Spleen (tissue), 11 donors: ENCODE data around the gene NHLH1. TPM values are rescaled to one million over a fixed set of nuclear protein-coding genes. Genes with fewer than 3 reads are reported as not detected.

Experiments used
- DNase-seq: peaks from one replicate; pipeline ENCODE4 v3.0.0-alpha.2; 2020
- H3K27ac ChIP-seq, 8 donors: fragments of 200-600 bp; sonication (generic) in 7 of 8; 1 replicate in 4 of 8; 2 replicates in 4 of 8; pipeline versions ENCODE4 v1.5.0 to v1.8.0; 2016 to 2021; ENCODE audit warnings: inconsistent platforms in 4 of 8, mild to moderate bottlenecking in 4 of 8, moderate library complexity in 1 of 8
- H3K27me3 ChIP-seq, 7 donors: fragments of 200-600 bp; sonication (generic) in 6 of 7; replicated peaks in 1 of 7; 1 replicate in 4 of 7; 2 replicates in 3 of 7; pipeline versions ENCODE4 v1.5.0 to v1.8.0; 2016 to 2021; ENCODE audit warnings: inconsistent platforms in 3 of 7, mild to moderate bottlenecking in 1 of 7
- H3K36me3 ChIP-seq, 6 donors: fragments of 200-600 bp; sonication (generic) in 5 of 6; 1 replicate in 4 of 6; 2 replicates in 2 of 6; pipeline versions ENCODE4 v1.5.0 to v1.8.0; 2016 to 2021; ENCODE audit warnings: inconsistent platforms in 2 of 6
- H3K4me1 ChIP-seq, 6 donors: fragments of 200-600 bp; sonication (generic) in 5 of 6; 1 replicate in 3 of 6; 2 replicates in 3 of 6; pipeline versions ENCODE4 v1.5.0 to v1.8.0; 2016 to 2021; ENCODE audit warnings: inconsistent platforms in 3 of 6
- H3K4me3 ChIP-seq, 8 donors: fragments of 200-600 bp; sonication (generic) in 7 of 8; 1 replicate in 4 of 8; 2 replicates in 4 of 8; pipeline versions ENCODE4 v1.5.0 to v1.8.0; 2016 to 2021; ENCODE audit warnings: inconsistent platforms in 4 of 8, mild to moderate bottlenecking in 4 of 8, moderate library complexity in 2 of 8
- H3K9me3 ChIP-seq, 8 donors: fragments of 200-600 bp; sonication (generic) in 7 of 8; 1 replicate in 4 of 8; 2 replicates in 4 of 8; pipeline versions ENCODE4 v1.5.0 to v1.8.0; 2016 to 2021; ENCODE audit warnings: inconsistent platforms in 4 of 8
- POLR2A ChIP-seq, 3 donors: fragments of 450-650 bp; IDR thresholded peaks; one replicate each; pipeline ENCODE4 v1.5.1; 2017; ENCODE audit warnings: antibody characterized with exemption in 3 of 3, mild to moderate bottlenecking in 1 of 3
- POLR2AphosphoS5 ChIP-seq, 3 donors: sonication (generic); formaldehyde crosslinking; IDR thresholded peaks; one replicate each; pipeline ENCODE4 v1.5.1; 2017; ENCODE audit warnings: antibody characterized with exemption in 3 of 3
- WGBS, 5 donors: extraction: QIAGEN DNeasy Blood & Tissue Kit in 3 of 5; methylation state at CpG; one replicate each; pipeline versions ENCODE4 v1.1.5 to v1.1.7; 2013 to 2018; 5-methylcytosine and 5-hydroxymethylcytosine counted together
- intact Hi-C: fragments of 100-400 bp; cut with DNase I; formaldehyde crosslinking; loops from one replicate; pipeline ENCODE4 v1.15.0; 2023; ENCODE audit warnings: low total_unique reads
- polyA plus RNA-seq, 3 donors: library from polyadenylated mRNA; stranded (reverse); fragments of 200-250 nt; gene quantifications; one replicate each; pipeline ENCODE4 v1.2.1, GENCODE V29; 2013
- total RNA-seq, 7 donors: library from RNA; depleted of rRNA in 3 of 7; stranded (reverse); fragments of >200 nt in 3 of 7; fragmentation: NEBNext Ultra II Directional in 4 of 7; extraction: Animal tissue kit (Norgen Biotek cat#: 25700) in 4 of 7; gene quantifications; one replicate each; pipeline versions ENCODE4 v1.1.0 to v1.2.1, GENCODE V29; 2016 to 2021
- TF ChIP-seq, protein P1 (sequence below), 11 experiments: fragments of 200-600 bp in 7 of 11; fragments of 450-650 bp in 4 of 11; sonication (generic) in 4 of 11; IDR thresholded peaks in 8 of 11; conservative IDR thresholded peaks in 3 of 11; 1 replicate in 7 of 11; 2 replicates in 4 of 11; pipeline versions ENCODE4 v1.4.0 to v1.8.0; 2016 to 2021; ENCODE audit warnings: antibody characterized with exemption in 11 of 11, inconsistent platforms in 4 of 11, mild to moderate bottlenecking in 1 of 11
- donor health status: healthy with polysubstance abuse.
- donor health status: DM: no; HTN: no; CAD: no; lungs with moderate emphysema.
- donor health status: DM: no; HTN: no; CAD: no.
- donor health status: Bipolar disorder and iron deficiency.
- donor health status: healthy.
- donor health status: DM: no; HTN: no; CAD: no.
- donor health status: DM: yes; HTN: yes; CAD: no.

The NHLH1 gene
- total and polyA plus RNA-seq, 10 donors = 0.08 to 0.56 (median 0.23) TPM; not detected in 1

- Histone ChIP-seq H3K27ac (no peak overlapping the region), H3K4me1 (no peaks in the 10 kb centered on the region), H3K27me3 (no peaks in the 10 kb centered on the region), H3K9me3 (no peaks in the 10 kb centered on the region), H3K4me3 (no peak overlapping the region), H3K36me3 (no peaks in the 10 kb centered on the region)
- TF ChIP-seq, protein P1, sequence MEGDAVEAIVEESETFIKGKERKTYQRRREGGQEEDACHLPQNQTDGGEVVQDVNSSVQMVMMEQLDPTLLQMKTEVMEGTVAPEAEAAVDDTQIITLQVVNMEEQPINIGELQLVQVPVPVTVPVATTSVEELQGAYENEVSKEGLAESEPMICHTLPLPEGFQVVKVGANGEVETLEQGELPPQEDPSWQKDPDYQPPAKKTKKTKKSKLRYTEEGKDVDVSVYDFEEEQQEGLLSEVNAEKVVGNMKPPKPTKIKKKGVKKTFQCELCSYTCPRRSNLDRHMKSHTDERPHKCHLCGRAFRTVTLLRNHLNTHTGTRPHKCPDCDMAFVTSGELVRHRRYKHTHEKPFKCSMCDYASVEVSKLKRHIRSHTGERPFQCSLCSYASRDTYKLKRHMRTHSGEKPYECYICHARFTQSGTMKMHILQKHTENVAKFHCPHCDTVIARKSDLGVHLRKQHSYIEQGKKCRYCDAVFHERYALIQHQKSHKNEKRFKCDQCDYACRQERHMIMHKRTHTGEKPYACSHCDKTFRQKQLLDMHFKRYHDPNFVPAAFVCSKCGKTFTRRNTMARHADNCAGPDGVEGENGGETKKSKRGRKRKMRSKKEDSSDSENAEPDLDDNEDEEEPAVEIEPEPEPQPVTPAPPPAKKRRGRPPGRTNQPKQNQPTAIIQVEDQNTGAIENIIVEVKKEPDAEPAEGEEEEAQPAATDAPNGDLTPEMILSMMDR (IDR thresholded peaks at IDR 0.05 in 8 of 11, conservative IDR thresholded peaks at IDR 0.05 in 3 of 11) = no peak
- TF ChIP-seq POLR2AphosphoS5 (IDR thresholded peaks at IDR 0.05) (no peak), POLR2A (IDR thresholded peaks at IDR 0.05) (no peak)
- 68 to 78% (median 71%) methylated on average over 6 of the region's 6 CpGs for WGBS, 5 donors
- intact Hi-C loops = no loop called here
- DNase-seq = no peak
These were observed 44.6 kb downstream of the NHLH1 start for GRCh38 chr1:160411271-160412027.

DNA sequence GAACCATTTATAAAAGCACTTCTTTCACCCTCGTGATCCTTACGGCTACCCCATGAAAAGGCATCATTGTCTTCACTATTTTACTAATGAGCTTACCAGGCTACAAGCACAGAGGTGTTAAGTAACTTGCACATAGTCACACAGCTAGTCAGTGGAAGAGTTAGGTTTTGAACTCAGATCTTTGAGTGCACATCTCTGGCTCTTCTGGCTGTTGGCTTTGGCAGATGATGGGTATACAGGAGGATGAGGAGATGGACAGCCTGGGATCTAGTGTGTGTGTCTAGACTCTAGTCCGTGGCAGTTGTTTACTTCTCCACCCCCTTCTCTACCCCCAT is 45.1 kb downstream of the NHLH1 start:
- H3K4me1 ChIP-seq = no peaks in the 10 kb centered on the region
- DNase-seq = no peak
- 82 to 97% (median 94%) methylated on average over 3 of the region's 3 CpGs for WGBS, 5 donors
- intact Hi-C loops = no loop called here
- no peak overlapping the region for H3K27ac ChIP-seq
- H3K27me3 ChIP-seq = no peaks in the 10 kb centered on the region
- no peaks in the 10 kb centered on the region for H3K9me3 ChIP-seq
- H3K36me3 ChIP-seq = no peaks in the 10 kb centered on the region
- TF ChIP-seq POLR2AphosphoS5 (IDR thresholded peaks at IDR 0.05) = no peak
- no peak for TF ChIP-seq POLR2A (IDR thresholded peaks at IDR 0.05)
- TF ChIP-seq, protein P1 (IDR thresholded peaks at IDR 0.05 in 8 of 11, conservative IDR thresholded peaks at IDR 0.05 in 3 of 11) = no peak
- no peak overlapping the region for H3K4me3 ChIP-seq

DNA sequence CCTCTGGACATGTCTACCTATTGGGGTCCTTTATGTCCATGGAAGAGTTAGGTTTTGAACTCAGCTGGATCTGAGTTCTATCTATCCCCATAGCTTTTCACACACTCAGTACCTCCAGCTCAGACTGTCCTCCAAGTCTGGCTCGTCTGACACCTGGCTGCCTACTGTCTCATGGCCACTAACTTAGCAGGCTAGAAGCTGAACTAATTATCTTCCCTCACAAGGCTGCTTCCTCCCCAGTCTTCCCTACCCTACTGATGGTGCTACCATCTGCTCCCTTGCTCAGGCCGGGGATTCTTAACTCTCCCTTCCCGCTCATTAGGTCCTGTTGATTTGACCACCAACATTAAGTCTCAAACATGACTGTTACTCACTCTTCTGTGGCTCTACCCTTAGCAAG is 46.8 kb downstream of the NHLH1 start:
- TF ChIP-seq, protein P1 (IDR thresholded peaks at IDR 0.05 in 8 of 11, conservative IDR thresholded peaks at IDR 0.05 in 3 of 11) = no peak
- TF ChIP-seq POLR2A (IDR thresholded peaks at IDR 0.05) (no peak), POLR2AphosphoS5 (IDR thresholded peaks at IDR 0.05) (no peak)
- no peaks in the 10 kb centered on the region for H3K36me3 ChIP-seq
- WGBS, 5 donors = 77 to 95% (median 83%) methylated on average over 3 of the region's 3 CpGs
- no peaks in the 10 kb centered on the region for H3K4me1 ChIP-seq
- H3K9me3 ChIP-seq = no peaks in the 10 kb centered on the region
- no peak overlapping the region for H3K4me3 ChIP-seq
- no peaks in the 10 kb centered on the region for H3K27me3 ChIP-seq
- H3K27ac ChIP-seq = no peak overlapping the region
- DNase-seq = no peak
- intact Hi-C loops = no loop called here

DNA sequence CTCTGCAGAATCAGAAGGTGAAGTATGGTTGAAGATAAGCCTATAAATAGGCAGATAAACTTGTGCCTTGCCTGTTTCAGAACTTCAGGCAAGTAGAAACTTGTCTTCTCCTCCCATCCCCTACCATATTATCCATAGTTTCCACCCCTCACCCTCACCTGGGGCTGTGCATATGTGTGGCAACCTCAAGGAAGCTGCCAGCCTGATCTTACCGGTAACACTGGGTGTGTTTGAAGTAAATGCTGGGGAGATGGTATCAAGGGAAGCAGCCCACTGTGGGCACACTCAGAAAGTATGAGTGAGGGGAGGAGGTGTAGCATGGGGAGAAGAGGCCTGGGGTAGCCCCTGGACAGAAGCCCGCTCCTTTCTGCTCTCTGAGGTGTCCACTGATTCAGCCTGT is 48.0 kb downstream of the NHLH1 start:
- Histone ChIP-seq H3K9me3 (no peaks in the 10 kb centered on the region), H3K4me3 (no peak overlapping the region), H3K36me3 (no peaks in the 10 kb centered on the region), H3K27ac (no peak overlapping the region), H3K4me1 (no peaks in the 10 kb centered on the region), H3K27me3 (no peaks in the 10 kb centered on the region)
- WGBS, 5 donors = 71 to 96% (median 83%) methylated on average over 2 of the region's 2 CpGs
- TF ChIP-seq POLR2AphosphoS5 (IDR thresholded peaks at IDR 0.05) = no peak
- TF ChIP-seq POLR2A (IDR thresholded peaks at IDR 0.05) = no peak
- TF ChIP-seq, protein P1 (IDR thresholded peaks at IDR 0.05 in 8 of 11, conservative IDR thresholded peaks at IDR 0.05 in 3 of 11) = no peak
- no peak for DNase-seq
- intact Hi-C loops = no loop called here
